SIG-M5 treated with dmso at 0.1 percent for 504 hours (cell line): ENCODE results near the gene DPP9.

Source experiments
- DNase-seq: peaks from one replicate; lab custom pipeline; 2025; ENCODE audit not compliant: unreplicated experiment; lab: John Stamatoyannopoulos, UW

DPP9 gene

GRCh38 chr19:4712771-4713170 is 10.9 kb downstream of the DPP9 start:
- DNase-seq, result no peak

DNA sequence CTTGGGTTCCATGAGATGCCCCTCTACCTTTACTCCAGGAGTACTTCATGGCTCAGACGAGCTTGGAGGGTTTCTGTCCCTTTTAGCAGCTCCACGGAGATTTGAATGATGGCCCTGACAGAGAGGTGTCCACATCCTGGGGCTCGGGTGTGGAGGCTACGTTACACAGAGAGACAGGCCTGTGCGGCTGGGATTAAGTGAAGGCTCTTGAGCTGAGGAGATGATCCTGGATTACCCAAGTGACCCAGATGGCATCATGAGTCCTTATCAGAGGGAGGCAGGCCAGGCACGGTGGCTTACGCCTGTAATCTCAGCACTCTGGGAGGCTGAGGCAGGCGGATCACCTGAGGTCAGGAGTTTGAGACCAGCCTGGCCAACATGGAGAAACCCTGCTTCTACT is 12.4 kb downstream of the DPP9 start:
- no peak for DNase-seq

- no peak for DNase-seq
Measured at GRCh38 chr19:4710281-4710600, 13.4 kb downstream of the DPP9 start.

- no peak for DNase-seq
Measured at GRCh38 chr19:4709440-4710280, 14.0 kb downstream of the DPP9 start.

DNA sequence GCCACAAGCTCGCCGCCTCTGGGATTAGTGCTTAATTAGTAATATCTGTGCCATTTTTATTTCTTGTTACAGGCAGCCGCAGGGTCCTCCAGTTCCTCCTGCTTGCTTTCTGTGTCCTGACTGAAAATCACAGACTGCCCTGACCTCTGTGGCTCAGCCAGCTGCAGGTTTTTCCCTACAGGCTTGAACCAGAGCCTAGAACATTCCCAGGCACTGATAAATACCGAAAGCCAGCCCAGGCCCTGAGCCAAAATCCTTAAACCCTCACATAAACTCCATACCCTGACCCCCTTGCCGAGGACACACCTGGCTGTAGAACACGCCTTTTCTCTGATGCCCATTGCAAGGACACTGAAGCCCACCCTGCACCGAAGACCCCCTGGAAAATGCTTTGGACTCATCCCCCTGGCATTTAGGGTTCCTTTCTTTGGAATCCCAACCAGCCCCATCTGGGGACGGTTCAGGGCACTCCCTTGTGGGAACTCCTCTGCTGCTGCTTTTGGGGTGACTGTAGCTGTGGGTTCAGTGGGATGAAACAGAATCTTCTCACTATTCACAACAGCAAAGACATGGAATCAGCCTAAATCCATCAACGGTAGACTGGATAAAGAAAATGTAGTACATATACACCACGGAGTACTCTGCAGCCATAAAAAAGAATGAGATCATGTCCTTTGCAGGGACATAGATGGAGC is 15.5 kb downstream of the DPP9 start:
- DNase-seq, result no peak

GRCh38 chr19:4707322-4707721 is 16.3 kb downstream of the DPP9 start:
- no peak for DNase-seq

DNA sequence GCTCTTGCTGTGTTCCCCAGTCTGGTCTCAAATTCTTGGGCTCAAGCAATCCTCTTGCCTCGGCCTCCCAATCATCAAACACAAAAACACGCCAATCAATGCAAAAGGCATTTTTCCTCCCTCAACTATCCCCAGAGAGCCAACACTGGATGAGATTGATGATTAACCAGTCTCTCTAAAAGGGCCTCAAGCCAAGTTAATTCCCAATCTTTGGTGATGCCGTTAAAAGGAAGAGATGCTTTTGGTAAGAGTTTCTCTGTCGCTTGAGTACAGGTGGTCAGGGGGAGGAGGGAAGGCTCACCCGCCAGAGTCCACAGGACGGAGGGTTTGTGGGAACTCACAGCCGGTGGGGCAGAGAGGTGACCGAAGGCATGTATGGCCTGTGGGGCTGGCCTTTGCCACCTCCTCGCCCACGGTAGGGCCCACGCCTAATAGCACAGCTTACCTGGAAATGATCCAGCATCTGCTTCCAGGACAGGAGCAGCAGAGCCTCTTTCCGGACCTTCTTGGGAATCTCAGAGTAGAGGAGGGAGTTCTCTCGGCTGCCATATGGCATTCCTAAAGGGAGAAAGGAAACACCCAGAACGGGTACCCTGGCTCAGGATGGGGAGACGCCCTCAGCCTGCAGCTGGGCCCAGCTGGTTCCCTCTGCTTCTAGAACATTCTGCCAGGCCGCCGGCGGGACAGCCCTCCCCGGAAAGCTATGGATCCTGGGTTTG is 18.1 kb downstream of the DPP9 start:
- no peak for DNase-seq

- DNase-seq, result no peak
Measured at GRCh38 chr19:4704317-4704673, 19.3 kb downstream of the DPP9 start.

DNA sequence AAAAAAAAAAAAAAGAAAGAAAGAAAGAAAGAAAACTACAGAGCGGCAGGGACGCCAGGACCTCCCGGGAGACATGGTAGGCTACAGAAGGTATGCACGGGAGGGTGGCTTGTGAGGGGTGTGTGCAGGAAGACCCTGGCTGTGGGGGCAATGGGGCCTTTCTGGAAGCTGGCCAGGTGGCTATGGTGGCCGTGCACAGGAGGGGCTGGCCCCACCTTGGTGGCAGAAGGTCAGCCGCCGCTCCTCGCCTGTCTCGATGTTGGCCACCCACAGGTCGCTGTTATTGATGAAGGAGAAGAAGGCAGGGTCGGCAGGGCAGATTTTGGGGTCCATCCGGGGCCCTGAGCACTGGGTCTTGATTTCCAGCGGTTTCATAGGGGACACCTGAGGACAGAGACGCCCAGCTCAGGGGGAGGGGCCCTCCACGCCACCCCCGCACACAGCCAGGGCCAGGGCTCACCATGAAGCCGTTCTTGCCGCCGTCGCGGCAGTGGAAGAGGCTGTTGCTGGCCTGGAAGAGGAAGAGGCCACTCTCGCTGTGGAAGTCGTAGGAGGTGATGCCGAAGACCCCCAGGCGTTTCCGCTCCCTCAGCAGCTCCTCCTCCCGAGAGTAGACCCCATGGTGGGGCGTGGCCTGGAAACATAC is 19.8 kb downstream of the DPP9 start:
- no peak for DNase-seq

- no peak for DNase-seq
Measured at GRCh38 chr19:4702764-4703163, 20.9 kb downstream of the DPP9 start.

- no peak for DNase-seq
Measured at GRCh38 chr19:4701557-4701956, 22.1 kb downstream of the DPP9 start.

DNA sequence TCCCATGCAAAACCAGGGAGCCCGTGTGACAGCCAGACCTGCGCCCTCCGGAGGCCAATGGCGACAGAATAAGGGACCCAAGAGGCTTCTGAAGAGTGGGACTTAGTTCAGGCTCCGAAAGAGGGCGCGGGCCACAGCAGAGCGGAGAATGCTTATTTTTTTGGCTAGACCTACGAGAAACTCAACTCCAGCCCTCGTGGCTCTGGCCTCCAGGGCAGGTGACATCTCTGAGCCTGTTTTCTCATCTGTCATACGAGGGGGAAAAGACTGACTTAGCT is 23.0 kb downstream of the DPP9 start:
- DNase-seq, result no peak

DNA sequence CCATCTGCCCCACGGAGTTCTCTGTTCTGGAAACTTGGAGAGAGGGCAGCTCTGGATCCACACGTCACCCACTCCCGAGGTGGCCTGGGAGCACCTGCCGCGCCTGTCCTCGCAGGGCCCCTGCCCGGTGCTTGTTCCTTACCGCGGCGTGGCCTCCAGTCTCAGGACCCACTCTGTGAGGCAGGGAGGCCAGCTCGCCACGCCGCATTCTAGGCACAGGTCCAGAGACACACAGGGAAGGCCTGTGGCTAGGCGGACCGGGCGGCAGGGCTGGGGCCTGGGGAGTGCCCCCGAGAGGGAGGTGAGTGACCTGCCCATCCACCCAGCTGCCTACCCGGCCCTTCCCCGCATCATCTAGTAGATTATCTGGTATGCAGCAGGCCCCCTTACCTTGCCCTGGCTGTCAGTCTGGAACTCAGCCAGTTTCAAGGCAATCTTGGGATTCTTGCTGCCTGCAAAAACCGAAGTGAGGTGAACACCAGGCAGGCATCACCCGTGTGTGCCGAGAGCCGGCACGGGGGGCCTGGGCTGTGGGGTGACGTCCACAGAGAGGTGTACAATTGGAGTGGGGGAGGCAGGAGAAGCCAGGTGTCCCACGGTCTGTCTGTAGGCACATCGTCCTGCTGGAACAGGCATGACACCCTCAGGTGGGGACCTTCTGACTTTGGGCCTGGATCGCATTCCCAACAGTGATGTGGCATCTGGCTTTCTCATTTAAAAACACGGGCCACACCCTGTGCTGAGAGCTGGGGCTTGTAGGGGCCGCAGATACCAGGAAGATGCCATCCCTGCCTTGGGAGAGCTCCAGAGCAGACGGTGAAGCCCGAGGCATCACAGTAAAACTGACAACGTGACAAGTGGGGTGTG is 23.6 kb downstream of the DPP9 start:
- DNase-seq, result no peak

DNA sequence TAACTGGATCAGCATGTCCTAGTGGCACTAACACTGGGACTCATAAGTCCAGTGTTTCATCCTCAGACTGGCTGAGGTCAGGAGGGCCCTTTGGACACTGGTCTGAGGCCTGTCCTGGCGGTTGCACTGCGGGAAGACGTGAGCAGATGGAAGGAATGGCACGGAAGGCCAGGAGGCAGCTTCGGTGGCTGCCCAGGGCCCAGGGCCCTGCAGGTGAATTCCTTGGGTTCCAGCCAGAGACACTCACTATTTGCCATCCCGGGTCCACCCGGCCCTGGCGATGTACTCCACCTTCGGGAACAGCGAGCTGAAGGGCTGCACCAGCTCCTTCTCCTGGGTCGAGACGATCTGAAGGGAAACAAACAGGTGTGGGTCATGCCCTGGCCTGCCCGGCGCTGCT is 26.3 kb downstream of the DPP9 start:
- no peak for DNase-seq

DNA sequence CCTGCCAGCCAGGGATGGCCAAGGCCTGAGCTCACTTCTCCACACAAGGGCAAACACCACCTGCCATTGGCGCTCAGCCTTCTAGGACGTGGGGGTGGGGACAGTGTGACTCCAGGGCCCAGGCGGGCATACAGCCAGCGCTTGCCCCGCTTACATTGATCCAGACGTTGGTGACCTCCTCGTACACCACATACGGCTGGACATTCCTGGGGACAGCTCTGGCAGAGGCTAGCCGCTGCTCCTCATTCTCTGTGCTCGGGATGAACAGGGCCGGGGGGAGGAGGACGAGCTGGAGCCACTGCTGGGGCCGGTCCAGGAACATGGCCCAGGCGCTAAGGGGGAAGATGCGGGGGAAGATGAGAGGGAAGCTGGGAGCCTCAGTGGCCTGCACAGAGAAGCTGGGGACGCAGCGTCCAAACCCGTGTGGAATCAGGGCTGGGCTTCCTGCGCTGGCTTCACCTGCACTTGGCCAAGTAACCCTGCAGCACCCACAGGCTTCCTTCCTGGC is 28.4 kb downstream of the DPP9 start:
- no peak for DNase-seq

DNA sequence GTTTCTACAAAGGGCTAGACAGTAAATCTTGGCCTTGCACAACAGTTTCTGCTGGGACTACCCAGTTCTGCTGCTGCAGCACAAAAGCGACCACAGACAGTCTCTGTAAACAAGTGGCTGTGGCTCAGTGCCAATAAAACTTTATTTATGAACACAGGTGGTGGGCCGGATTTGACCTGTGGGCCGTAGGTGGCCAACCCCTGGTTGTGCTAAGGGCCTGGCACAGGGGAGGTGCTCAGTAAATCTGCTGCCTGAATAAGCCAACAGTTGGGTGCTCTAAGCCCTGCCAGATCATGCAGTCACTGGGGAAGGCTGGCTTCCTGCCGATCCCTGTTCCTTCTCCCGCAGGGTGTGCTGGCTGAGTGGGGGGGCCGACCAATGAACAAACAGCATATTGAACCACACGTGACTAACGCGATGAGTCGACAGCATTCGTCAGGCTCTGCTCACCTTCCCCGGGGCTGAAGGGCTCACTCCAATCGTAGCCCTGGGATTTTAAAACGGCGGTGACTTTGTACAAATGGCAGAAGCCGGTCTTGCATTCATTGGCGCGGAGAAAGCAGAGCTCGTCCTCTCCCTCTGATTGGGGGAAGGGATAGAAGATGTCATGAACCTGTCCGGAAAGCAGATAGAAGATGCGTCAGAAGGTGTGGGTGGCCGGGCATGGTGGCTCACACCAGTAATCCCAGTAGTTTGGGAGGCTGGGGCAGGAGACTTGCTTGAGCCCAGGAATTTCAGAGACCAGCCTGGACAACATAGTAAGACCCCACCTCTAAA is 29.2 kb downstream of the DPP9 start:
- no peak for DNase-seq

DNA sequence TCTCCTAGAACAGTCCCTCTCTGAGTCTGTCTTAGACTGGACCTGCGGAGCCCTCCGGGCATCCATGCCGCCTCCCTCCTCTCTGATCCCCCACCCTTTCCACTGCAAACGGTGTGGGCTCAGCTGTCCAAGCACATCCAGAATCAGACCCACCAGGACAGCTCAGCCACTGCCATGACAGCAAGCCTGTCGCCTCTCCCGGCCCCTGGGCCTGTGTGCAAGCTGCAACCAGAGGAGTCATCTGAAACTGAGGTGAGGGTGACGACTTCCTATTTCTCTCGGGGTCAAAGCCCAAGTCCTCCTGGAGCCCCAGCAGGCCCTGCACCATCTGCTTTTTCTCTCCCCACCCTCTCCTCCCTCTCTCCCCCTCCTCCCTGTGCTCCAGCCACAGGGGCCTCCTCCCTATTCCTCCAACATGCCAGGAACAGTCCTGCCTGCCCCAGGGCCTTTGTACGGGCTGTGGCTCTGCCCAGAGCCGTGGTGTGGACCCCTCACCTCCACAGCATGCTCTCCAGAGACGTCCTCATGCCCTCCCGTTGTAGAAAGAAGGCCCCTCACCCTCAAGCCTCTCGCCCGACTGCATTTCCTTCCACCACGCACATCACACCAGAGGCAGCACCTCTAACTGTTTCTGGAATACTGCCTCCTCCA is 30.0 kb downstream of the DPP9 start:
- DNase-seq, result no peak

GRCh38 chr19:4693078-4693350 is 30.6 kb downstream of the DPP9 start:
- no peak for DNase-seq

DNA sequence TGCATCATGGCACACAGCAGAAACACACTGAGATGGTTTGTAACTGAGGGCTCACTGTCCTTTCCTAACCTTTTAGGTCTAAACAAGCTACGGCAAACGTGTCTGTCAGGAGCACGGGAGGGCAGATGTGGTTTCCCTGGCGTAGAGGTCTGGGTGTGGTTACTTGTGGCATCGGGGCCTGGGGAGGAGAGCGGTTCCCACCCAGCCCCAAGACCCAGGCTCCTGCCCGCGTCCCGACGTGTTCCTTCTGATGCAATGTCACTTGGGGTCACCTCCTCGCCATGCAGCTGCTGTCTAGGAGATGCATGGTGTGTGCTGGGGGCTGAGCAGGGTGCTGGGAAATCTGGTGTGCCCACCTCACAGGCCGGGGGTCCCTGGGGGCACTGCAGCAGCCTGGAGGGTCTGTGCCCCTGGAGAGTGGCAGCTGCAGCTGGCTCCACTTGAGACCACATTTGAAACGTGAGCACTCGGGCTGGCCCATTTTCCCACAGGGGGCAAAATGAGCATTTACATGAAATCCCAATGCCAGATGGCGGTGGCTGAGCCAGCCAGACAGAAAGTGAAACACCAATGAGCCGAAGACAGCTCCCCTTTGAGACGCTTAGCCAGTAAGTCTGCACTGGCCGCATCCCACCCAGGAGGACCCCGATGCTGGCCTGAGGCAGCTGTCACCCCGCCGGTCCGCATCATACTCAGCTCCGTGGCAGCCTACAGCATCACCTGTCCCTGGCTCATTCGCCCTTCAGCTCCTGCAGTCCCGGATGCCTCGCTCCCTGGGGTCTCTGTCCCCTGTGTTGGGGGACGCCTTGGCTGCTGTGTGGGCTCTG is 31.2 kb downstream of the DPP9 start:
- DNase-seq, result no peak
